DMS 273 treated with DMSO at 0.1 percent for 48 hours (cell line): Measurements from ENCODE around the gene WSB2.

Experiments used
- DNase-seq: peaks from one replicate; lab custom pipeline; 2025; lab: John Stamatoyannopoulos, UW

The WSB2 gene

DNA sequence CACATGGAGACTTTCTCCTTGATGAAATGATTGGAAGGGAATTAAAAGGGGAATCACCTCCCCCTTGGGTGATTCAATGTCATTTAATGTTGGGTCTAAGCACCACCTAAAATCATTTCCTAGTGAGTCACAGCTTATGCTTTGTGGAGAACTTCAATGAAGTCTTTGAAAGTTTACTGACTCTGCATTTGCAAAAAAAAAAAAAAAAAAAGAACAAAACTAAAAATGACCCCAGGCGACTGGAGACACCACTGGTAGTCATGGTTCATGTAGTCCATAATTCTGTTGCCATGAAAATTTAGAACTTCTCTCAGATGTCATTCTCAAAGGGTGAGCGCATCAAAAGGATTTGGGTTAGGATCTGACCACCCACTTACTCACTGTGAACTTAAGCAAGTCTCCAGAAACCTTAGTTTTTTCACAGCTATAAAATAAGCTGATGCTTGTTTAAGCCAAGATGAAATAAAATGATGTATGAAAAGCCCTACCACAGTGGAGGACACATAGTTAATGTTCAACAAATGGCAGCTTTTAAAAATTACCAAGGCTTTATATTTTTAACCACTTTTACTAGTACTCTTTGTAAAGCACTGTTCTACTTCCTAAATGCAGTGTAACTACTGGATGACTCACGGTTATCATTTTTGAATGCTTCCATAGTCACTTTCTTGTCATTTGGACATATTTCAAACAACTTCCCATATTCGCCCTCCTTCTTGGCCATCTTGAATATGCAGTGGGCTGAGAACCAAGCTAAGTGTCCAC lies 74.1 kb downstream of the WSB2 start:
- DNase-seq, result no peak

GRCh38 chr12:117985182-117985581 lies 75.8 kb downstream of the WSB2 start:
- no peak for DNase-seq
